GM20000 (cell line): ENCODE results near the gene SLC35F1.

Experiments used
- DNase-seq: peaks from one replicate; pipeline ENCODE4 v3.0.0; 2012; ENCODE audit warnings: low spot score
- CTCF ChIP-seq: IDR thresholded peaks from 2 replicates; pipeline ENCODE4 v1.5.1; 2012; ENCODE audit warnings: mild to moderate bottlenecking, control low read depth; ENCODE audit errors: extremely low read depth, missing control alignments

The SLC35F1 gene

DNA sequence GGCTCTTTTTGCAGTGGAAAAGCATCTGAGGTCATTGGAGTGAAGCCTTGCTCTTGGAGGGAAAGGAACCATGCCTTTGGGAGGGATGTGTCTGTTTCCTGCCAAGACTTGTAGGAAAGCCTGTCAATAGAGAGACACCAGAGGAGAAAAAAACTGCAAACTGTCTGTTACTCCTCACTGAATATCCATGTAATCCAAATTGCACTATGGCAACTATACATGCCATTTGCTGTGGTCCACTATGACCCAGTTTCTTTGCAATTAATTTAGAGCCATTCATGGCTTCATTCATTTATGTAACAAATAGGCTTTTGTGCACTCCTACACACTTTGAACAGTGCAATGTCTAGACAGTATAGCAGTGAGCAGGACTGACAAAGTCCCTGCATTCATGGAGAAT, 296.5 kb downstream of the SLC35F1 start:
- TF ChIP-seq CTCF = no peak
- no peak for DNase-seq

- no peak for TF ChIP-seq CTCF
- DNase-seq = no peak
These were observed 299.2 kb downstream of the SLC35F1 start for GRCh38 chr6:118206221-118206620.

- no peak for DNase-seq
These were observed 300.9 kb downstream of the SLC35F1 start for GRCh38 chr6:118207947-118208346.

GRCh38 chr6:118212451-118213173, 305.5 kb downstream of the SLC35F1 start:
- no peak for TF ChIP-seq CTCF
- DNase-seq = no peak

More at GRCh38 chr6:118207947-118208346, 300.9 kb downstream of the SLC35F1 start:
- TF ChIP-seq CTCF = no peak

DNA sequence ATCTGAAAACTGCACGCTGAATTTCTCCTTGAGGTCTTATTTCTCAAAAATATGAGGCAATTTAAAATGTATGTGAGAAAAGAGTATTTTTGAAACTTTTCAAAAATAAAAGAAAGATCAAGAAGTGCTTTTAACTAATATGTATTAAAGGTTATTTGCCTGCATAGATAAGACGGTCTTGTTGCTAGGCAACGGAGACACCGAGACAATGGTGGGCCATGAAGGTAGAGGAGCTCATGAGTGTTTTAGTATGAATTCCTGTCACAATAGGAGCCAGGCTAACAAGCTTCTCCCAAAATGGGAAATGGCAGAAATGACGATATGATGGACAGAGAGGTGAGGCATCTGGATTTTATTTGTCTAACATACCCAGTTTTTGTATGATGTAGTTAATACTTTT, 308.2 kb downstream of the SLC35F1 start:
- DNase-seq = no peak
- no peak for TF ChIP-seq CTCF

DNA sequence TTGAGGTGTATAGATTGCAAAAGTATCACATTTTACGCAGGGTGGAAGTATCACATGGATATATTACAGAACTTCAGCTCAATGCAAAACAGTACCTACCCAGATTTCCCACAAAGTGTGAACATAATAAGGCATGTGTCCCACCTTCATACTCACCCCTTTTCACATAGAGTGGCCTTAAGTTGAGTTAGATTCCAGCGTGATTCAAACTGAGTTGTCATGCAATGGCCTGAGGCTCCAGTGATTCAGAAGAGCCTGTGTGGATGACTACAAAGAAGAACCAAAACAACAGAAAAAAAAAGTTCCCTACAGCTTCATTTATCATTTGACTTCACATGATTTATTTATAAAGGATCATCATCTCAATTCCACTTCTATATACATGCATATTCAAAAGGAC, 309.7 kb downstream of the SLC35F1 start:
- no peak for TF ChIP-seq CTCF
- no peak for DNase-seq

- DNase-seq = no peak
- TF ChIP-seq CTCF = no peak
These were observed 311.1 kb downstream of the SLC35F1 start for GRCh38 chr6:118218156-118218555.
